ENCODE results near the gene SNX33. TPM values are rescaled to one million over a fixed set of nuclear protein-coding genes. Genes with fewer than 3 reads are reported as not detected.

The SNX33 gene, protein sequence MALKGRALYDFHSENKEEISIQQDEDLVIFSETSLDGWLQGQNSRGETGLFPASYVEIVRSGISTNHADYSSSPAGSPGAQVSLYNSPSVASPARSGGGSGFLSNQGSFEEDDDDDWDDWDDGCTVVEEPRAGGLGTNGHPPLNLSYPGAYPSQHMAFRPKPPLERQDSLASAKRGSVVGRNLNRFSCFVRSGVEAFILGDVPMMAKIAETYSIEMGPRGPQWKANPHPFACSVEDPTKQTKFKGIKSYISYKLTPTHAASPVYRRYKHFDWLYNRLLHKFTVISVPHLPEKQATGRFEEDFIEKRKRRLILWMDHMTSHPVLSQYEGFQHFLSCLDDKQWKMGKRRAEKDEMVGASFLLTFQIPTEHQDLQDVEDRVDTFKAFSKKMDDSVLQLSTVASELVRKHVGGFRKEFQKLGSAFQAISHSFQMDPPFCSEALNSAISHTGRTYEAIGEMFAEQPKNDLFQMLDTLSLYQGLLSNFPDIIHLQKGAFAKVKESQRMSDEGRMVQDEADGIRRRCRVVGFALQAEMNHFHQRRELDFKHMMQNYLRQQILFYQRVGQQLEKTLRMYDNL
- 0.32 TPM for polyA plus RNA-seq (2012; ENCODE audit: low read depth, missing spikeins)

- DNase-seq (ENCODE audit: insufficient read length, low spot score) (peak; percentile 68), FAIRE-seq (peak; percentile 54)
- TF ChIP-seq POLR2AphosphoS5 (IDR thresholded peaks at IDR 0.05; ENCODE audit: low read depth, low read length) (no peak), PAX5 (IDR thresholded peaks at IDR 0.05; ENCODE audit: insufficient read depth, low read length, severe bottlenecking) (no peak), SPI1 (IDR thresholded peaks at IDR 0.05; ENCODE audit: low read depth, low read length) (no peak), POLR2A (IDR thresholded peaks at IDR 0.05; ENCODE audit: low read depth, low read length) (no peak), POU2F2 (IDR thresholded peaks at IDR 0.05; ENCODE audit: low read depth, low read length) (no peak), TAF1 (IDR thresholded peaks at IDR 0.05; ENCODE audit: low read depth, low read length) (no peak)
Measured at GRCh38 chr15:75647370-75648155, at the start of gene SNX33. Gene SNX33, plus strand, starts transcription at chr15:75647912. Its CDS starts 1,191 bp downstream, at chr15:75649103.

GRCh38 chr15:75598361-75598760 lies 49.4 kb upstream of the SNX33 start:
- no peak for FAIRE-seq

DNA sequence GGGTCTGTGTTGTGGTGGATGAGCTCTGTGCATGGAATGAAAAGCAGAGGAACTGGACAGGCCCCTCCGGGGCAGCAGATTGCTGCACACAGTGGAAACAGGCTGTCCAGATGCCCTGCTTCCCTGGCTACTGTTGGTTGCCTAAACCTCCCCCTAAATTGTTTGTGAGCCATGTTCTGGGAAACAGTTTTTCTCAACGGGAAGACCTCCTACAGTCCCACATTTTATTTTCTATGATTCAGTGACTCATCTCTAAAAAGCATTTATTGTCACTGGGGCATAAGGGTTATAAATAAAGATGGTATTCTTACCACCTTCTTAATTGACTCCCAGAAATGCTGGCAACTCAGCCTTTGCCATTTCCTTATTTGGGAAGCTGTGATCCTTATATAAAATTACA lies 48.3 kb upstream of the SNX33 start:
- FAIRE-seq (no peak), DNase-seq (ENCODE audit: insufficient read length, low spot score) (no peak)
- no peak for TF ChIP-seq POLR2A (IDR thresholded peaks at IDR 0.05; ENCODE audit: low read depth, low read length)
- no peak for TF ChIP-seq PAX5 (IDR thresholded peaks at IDR 0.05; ENCODE audit: insufficient read depth, low read length, severe bottlenecking)
- TF ChIP-seq SPI1 (IDR thresholded peaks at IDR 0.05; ENCODE audit: low read depth, low read length) = no peak
- TF ChIP-seq POU2F2 (IDR thresholded peaks at IDR 0.05; ENCODE audit: low read depth, low read length) = no peak
- no peak for TF ChIP-seq TAF1 (IDR thresholded peaks at IDR 0.05; ENCODE audit: low read depth, low read length)

More at GRCh38 chr15:75598361-75598760, 49.4 kb upstream of the SNX33 start:
- DNase-seq (ENCODE audit: insufficient read length, low spot score) = no peak
- no peak for TF ChIP-seq POU2F2 (IDR thresholded peaks at IDR 0.05; ENCODE audit: low read depth, low read length)
- TF ChIP-seq TAF1 (IDR thresholded peaks at IDR 0.05; ENCODE audit: low read depth, low read length) = no peak
- no peak for TF ChIP-seq POLR2A (IDR thresholded peaks at IDR 0.05; ENCODE audit: low read depth, low read length)
- TF ChIP-seq PAX5 (IDR thresholded peaks at IDR 0.05; ENCODE audit: insufficient read depth, low read length, severe bottlenecking) = no peak
- TF ChIP-seq POLR2AphosphoS5 (IDR thresholded peaks at IDR 0.05; ENCODE audit: low read depth, low read length) = no peak
- TF ChIP-seq SPI1 (IDR thresholded peaks at IDR 0.05; ENCODE audit: low read depth, low read length) = no peak

DNA sequence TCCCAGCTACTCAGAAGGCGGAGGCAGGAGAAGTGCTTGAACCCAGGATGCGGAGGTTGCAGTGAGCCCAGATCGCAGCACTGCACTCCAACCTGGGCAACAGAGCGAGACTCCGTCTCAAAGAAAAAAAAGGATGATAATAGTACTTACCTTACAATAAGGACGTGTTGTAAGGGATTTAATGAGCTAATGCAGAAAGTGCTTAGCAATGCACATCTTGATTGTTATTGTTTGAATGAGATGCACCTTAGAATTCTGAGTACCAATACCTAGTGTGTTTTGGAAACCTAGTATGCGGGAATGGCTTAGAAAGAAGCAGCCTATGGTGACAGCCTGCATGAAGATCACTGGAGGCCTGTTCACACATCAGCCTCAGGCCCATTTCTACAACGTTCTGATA lies 41.7 kb upstream of the SNX33 start:
- no peak for FAIRE-seq
- TF ChIP-seq POU2F2 (IDR thresholded peaks at IDR 0.05; ENCODE audit: low read depth, low read length) = no peak
- TF ChIP-seq SPI1 (IDR thresholded peaks at IDR 0.05; ENCODE audit: low read depth, low read length) = no peak
- no peak for TF ChIP-seq PAX5 (IDR thresholded peaks at IDR 0.05; ENCODE audit: insufficient read depth, low read length, severe bottlenecking)
- no peak for TF ChIP-seq POLR2AphosphoS5 (IDR thresholded peaks at IDR 0.05; ENCODE audit: low read depth, low read length)
- no peak for TF ChIP-seq TAF1 (IDR thresholded peaks at IDR 0.05; ENCODE audit: low read depth, low read length)
- TF ChIP-seq POLR2A (IDR thresholded peaks at IDR 0.05; ENCODE audit: low read depth, low read length) = no peak
- no peak for DNase-seq (ENCODE audit: insufficient read length, low spot score)

GRCh38 chr15:75606711-75607699 lies 40.7 kb upstream of the SNX33 start:
- TF ChIP-seq SPI1 (IDR thresholded peaks at IDR 0.05; ENCODE audit: low read depth, low read length) (no peak), TAF1 (IDR thresholded peaks at IDR 0.05; ENCODE audit: low read depth, low read length) (no peak), POU2F2 (IDR thresholded peaks at IDR 0.05; ENCODE audit: low read depth, low read length) (no peak), POLR2A (IDR thresholded peaks at IDR 0.05; ENCODE audit: low read depth, low read length) (no peak), POLR2AphosphoS5 (IDR thresholded peaks at IDR 0.05; ENCODE audit: low read depth, low read length) (no peak), PAX5 (IDR thresholded peaks at IDR 0.05; ENCODE audit: insufficient read depth, low read length, severe bottlenecking) (no peak)
- DNase-seq (ENCODE audit: insufficient read length, low spot score) = no peak
- no peak for FAIRE-seq

- TF ChIP-seq POLR2A (IDR thresholded peaks at IDR 0.05; ENCODE audit: low read depth, low read length) (no peak), POLR2AphosphoS5 (IDR thresholded peaks at IDR 0.05; ENCODE audit: low read depth, low read length) (no peak), TAF1 (IDR thresholded peaks at IDR 0.05; ENCODE audit: low read depth, low read length) (no peak), PAX5 (IDR thresholded peaks at IDR 0.05; ENCODE audit: insufficient read depth, low read length, severe bottlenecking) (no peak), SPI1 (IDR thresholded peaks at IDR 0.05; ENCODE audit: low read depth, low read length) (no peak), POU2F2 (IDR thresholded peaks at IDR 0.05; ENCODE audit: low read depth, low read length) (no peak)
- no peak for DNase-seq (ENCODE audit: insufficient read length, low spot score)
- FAIRE-seq = no peak
Measured at GRCh38 chr15:75616766-75617165, 30.9 kb upstream of the SNX33 start.

DNA sequence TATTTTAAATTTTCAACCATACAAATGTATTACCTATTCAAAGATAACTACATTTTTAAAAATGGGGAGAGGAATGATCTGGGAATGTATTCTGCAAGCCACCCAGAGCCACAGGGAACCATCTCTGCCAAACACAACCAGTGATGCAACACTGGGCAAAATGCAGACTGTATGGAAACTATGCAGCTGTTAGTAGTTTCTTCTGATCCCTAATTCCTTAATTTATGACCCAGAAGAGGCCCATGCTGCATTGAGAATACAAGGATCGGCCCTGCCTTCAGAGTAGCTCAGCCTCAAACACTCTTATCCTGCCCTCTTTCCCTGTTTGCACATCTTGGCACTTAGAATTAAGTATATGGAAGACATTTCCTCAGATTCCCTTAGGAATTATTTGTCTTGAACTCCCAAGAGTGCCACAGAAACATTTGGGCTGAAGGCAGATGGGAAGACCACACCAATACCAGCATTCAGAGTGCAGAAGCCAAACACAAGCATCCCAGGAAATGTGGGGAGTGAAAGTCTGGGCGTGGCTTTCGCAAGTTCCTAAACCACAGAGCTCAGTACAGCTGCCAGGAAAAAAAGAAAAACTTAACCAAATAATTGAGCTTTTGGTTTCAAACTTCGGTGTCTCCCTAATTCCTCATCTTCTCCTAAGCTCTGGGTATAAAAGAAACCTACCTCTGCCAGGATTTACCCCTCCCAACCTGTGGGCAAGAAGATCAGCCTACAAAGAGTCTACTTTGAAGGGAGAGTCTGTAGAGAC lies 27.5 kb upstream of the SNX33 start:
- TF ChIP-seq POLR2AphosphoS5 (IDR thresholded peaks at IDR 0.05; ENCODE audit: low read depth, low read length) (no peak), SPI1 (IDR thresholded peaks at IDR 0.05; ENCODE audit: low read depth, low read length) (no peak), PAX5 (IDR thresholded peaks at IDR 0.05; ENCODE audit: insufficient read depth, low read length, severe bottlenecking) (no peak), POLR2A (IDR thresholded peaks at IDR 0.05; ENCODE audit: low read depth, low read length) (no peak), POU2F2 (IDR thresholded peaks at IDR 0.05; ENCODE audit: low read depth, low read length) (no peak), TAF1 (IDR thresholded peaks at IDR 0.05; ENCODE audit: low read depth, low read length) (no peak)
- DNase-seq (ENCODE audit: insufficient read length, low spot score) = no peak
- FAIRE-seq = no peak

All from GM12891 (cell line).